DMS79 treated with DMSO at 0.1 percent for 48 hours (cell line): ENCODE measurements around the gene KCNAB1.
"Not testable (repeated sequence)": the region's sequence is repeated elsewhere in the genome, so short reads cannot be mapped to it uniquely, and the experiment has no call there.

Experiments used
- DNase-seq: peaks from one replicate; lab custom pipeline; 2025; lab: John Stamatoyannopoulos, UW

KCNAB1 gene

DNA sequence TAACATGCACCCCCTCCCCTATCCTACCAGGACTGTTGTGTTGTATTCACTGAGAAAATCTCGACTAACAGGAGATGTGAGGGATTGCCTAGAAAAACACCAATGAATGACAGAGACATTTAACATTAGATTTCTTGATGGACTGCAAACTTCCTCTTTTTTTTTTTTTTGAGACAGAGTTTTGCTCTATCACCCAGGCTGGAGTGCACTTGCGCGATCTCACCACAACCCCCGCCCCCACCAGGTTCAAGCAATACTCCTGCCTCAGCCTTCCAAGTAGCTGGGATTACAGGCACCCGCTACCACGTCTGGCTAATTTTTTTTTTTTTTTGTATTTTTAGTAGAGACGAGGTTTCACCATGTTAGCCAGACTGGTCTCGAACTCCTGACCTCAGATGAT, 17.0 kb downstream of the KCNAB1 start:
- DNase-seq = not testable (repeated sequence)

DNA sequence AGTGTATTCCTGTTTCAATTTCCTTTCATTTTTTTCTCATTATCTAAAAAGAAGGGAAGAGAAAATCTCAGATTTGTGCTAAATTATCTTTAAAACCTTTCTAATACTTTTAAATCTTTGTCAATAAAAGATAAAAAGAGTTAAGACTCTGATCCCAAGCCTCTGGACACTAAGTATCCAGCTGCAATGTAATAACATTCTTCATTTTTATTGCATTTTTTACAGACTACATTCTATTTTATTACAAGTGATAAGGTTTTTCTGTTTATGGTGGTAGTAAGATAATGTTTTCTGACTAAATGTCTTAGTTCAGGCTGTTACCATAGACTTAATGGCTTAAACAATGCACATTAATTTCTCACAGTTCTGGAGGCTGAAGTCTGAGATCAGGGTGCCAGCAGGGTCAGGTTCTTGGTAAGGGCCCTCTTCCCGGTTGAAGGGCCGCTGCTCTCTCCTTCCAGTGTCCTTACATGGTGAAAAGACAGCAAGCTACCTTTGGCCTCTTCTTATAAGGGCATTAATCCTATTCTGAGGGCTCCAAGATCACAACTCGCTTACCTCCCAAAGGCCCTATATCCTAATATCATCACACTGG, 19.7 kb downstream of the KCNAB1 start:
- no peak for DNase-seq

DNA sequence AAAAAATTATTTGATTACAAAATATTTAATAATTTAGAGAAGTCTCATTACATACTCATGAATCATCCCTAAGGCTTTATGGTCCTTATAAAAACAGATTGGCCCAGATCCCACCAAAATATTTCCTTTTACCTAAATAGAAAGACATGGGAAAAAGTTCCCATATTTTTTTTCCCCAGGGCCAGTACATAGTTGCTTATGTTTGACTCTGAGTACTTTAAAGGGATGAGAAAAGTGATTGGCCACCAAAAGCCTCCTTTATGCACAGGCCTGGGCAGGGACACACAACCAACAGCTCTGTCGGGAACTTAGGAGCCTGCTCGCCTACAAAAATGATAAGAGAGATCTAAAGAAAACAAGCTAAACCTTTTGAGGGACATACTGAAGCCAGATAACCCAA, 22.3 kb downstream of the KCNAB1 start:
- DNase-seq = no peak

DNA sequence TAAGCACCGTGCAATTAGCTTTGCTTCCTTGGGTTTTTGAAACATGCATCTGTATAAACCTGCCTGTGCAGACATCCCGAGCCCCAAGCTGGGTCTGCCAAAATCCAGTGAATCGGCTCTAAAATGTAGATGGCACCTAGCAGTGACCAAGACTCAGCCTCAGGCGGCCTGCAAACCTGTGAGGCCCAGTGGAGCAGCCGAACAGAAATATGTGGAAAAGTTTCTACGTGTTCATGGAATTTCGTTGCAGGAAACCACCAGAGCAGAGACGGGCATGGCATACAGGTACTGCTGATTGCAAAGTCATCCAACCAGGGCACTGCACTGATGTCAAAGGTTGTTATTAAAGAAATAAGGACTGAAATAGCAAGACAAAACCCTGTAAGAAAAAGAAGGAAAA, 22.8 kb downstream of the KCNAB1 start:
- no peak for DNase-seq

DNA sequence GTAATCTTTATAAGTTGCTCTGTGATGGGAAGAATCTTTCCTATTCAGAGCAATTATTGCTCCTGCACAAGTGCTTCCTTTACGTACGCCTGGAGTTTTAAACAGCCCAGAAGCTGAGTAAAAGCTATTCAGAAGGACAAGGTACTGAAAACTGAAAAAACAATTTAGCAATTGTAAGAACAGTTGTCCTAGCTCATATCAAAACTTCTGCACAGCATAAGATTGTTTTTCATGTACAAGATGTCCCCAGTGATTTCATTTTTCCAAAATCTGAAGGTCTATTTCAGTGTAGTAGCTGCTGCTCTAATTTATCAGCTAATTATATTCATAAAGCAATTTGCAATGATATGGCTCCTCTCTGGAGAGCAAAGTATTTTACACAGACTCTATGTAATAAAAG, 23.7 kb downstream of the KCNAB1 start:
- DNase-seq = no peak

DNA sequence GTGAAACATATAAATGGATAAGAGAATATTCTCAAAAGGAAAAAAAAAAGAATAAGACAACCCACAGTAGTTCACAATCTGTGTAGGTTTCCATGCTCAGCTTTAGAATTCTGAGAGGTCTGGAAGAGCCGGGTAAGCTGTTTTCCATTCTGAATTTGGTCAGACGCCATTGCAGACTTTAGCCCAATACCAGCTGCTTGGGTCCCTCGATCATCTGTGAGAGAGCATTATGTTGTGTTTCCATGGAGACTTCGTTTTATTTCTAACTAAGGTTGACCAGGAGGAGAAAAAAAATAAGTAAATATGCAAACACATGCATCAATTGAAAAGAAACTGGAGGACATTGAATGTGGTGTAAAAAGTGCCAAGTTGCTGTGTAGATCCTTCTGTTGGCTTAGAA, 25.5 kb downstream of the KCNAB1 start:
- DNase-seq = no peak

DNA sequence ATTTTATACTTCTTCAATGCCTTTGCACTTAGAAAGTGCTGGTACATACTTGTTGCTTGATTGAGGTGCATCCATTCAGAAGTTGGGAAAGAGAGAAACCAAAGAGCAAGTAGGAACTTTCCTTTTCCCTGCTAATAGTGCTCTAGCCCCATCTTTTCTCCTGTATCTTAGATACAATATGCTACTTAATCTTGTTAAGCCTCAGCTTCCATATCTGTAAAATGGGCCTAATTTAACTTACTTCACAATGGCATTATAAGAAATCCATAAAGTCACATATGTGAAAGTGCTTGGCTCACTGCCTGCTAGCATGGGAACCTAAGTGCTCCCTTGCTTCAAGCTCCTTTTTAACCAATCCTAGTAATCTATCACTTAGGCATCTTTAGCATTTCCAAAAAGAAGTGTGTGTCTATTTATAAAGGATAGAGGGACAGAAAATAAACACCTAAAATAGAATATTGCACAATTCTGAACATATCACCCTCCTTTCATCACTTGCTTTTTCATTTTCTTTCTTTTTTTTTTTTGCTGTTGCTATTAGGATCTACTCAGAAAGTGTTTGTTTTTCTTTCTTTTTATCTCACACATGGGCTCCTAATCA, 28.1 kb downstream of the KCNAB1 start:
- no peak for DNase-seq

DNA sequence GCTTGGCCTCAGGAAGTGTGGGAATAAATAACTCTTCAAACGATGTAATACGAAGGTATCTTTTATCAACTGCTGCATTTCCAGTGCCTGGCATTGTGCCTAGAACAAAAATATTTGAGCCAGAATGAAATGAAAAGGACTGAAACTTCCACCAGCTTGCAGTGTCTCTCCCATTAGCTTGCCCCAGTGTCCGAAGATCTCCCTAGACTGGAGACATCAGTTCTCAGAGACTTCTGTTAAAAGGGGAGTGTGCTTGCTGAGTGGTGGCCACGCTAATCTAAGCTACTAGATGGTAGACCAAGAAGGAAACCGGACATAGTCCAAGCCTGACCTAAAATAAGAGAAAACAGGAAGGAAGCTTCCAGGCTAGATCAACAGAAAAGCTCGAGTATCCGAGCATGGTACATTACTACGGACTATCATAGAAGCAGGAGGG, 28.6 kb downstream of the KCNAB1 start:
- DNase-seq = no peak

DNA sequence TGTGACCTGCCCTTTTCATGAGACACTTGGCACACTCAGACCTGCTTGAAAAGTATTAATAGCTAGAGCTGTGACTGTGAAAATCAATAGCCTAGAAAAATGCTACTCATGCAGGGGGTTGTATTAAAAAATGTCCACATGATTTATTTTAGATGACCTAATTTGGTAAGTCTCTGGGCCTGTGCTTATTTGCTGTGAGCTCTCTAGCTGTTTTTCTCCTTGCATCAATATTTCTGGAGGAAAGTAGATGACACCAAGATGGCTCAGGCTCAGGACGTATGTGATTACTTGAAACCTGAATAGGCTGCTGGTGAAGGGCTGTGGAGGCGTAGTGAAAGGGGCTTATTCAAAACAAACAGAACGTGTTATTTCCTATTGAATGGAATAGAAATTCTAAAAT, 29.5 kb downstream of the KCNAB1 start:
- no peak for DNase-seq

DNA sequence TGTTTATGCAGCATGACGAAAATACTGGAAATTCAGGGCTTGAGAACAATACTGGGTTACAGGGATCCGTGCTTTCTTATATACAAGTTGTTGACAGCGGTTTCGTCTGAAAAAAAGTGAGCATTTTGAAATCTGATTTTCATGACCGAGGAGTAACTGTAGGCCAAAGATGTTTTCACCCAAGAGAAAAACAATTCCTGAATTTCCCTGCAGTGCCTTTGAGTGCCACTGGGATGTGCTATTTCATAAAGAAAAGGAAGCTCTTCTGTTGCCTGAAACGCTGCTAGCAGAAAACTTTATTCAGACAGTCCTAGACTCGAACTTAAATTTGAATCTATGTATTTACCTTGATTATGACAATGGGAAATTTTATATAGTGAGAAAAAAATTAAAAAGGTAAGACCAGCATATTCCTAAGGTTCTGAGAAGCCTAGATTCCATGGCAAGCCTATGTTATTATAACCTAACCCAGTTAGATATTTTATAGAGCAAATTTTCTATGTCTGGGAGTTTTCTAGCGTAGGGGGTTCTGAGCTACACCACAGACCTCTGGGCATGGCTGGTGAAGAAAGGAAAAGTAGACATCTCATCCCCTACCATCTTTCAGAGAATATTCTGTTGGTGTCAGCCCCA, 30.2 kb downstream of the KCNAB1 start:
- DNase-seq = peak; percentile 66

DNA sequence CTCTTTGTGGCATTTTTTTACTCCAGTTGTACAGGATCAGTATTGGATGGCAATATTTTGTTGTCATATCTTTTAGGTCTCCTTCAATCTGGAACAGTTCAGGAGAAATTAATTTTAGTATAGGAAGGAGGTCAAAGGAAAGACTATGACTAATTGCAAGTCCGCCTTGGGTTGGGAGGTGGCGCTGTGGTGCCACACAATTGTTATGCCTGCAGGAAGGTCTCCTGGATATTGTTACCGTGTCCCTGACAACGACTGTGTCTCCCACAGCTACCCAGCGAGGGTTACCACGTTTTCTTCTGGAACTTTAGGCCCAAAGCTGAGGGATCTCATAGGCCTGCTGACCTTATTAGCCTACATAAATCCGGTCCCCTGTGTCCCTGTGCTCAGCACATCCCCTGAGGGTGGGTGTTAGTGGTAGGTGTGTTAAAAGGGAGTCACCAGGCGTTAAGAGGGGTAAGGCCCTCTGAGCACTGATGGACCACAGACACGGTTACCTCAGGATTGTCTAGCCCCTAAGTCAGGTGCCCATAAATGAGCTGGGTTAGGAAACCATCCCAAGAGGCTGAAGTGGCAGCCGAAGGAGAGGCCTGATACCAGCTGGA, 31.5 kb downstream of the KCNAB1 start:
- DNase-seq = peak; percentile 76

DNA sequence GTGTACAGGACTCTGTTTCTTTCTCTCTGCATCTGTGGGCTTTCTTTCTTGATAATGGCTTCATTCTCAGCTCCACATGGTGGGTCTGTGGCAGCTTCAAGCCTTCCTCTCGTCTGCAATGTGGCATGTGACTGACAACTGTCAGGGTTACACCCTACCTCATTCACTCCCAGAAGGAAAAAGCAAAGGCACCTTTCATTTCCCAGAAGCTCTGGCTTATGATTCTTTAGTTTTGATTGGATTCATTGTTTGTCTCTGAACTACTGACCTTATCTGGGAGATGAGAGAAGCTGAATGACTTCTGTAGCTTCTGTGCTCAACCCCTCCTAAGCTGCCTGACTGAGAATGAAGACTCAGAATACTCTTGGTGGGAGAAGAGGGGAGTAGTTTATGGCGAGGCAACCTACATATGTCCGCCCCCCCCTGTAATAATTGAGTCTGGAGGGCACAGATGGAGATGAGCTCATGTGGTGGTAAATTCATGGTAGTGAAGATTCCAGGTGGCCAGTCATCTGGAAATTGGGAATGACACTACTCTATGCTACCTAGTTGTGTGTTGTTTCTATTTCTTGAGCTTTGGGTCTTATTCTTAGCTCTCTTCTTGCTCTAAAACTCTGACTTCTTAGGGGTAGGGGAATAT, 38.4 kb downstream of the KCNAB1 start:
- DNase-seq = no peak

DNA sequence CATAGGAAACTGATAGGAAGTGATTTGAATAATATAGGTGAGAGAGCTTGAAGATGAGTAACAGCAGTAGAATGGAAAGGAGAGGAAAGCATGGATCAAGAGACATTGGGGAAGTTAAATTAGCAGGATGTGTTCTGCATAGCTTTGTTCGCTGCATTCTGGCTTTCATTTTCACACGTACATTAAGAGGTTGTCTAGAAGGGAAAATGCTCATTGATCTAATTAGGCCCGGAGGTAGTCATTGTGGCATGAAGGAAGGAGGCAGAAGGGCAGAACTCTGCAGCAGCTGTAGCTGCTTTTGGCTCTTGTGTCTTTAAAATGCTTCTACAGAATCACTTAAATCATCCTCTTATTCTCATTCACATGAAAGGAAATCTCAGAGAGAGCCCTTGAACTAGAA, 40.3 kb downstream of the KCNAB1 start:
- peak; percentile 95 for DNase-seq

DNA sequence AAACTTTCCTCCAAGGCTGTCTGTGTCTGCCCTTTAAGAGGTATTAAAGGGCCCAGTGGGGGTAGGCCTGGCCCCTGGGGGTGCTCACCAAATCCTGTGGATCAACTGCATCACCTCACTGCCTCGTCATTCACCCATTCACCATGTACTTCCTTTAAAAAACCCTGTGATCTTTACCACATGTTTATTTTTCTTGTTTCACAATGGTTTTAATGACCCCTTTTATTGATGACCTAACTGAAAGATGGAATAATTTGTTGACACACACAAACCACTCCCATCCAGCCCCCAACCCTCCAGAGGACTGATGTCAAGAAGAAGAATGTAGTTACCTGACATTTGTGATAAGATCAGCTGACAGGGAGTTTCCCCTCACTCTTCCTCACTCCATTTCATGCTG, 40.8 kb downstream of the KCNAB1 start:
- DNase-seq = peak; percentile 95

DNA sequence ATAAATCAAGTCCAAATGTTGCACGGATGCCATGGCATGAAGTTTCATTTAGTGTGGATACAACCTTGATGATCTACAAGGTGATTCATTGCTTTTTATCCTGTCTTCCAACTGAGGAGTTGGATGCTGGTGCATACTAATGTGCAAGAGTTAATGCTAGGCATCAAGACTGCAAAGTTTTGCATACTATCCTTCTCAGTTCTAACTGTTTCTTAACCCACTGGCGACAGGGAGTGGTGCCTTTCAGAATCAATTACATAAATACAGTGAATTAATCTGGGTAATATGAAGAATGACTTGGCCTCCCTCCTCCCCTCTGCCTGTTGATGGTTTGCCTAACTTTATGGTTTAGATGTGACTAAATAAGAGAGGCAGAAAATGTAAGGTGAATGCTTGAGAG, 43.5 kb downstream of the KCNAB1 start:
- DNase-seq = no peak

DNA sequence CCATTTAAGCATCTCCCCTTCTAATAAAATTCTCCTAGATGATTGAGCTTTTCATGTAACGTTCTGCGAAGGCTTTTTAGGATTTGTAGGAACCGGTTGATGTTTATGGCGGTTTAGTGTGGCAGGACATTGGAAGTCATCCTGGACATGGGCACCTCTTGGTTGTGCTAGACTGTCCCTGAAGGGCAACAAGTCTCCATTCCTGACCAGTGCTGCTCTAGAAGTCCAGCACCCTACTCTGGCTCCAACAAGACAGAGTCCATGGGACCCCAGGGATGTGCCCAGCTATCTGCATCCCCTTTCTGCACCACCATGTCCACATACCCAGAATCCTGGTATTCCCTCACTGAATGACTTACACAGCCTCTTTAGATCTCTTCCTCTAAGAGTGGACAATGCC, 46.4 kb downstream of the KCNAB1 start:
- DNase-seq = no peak

DNA sequence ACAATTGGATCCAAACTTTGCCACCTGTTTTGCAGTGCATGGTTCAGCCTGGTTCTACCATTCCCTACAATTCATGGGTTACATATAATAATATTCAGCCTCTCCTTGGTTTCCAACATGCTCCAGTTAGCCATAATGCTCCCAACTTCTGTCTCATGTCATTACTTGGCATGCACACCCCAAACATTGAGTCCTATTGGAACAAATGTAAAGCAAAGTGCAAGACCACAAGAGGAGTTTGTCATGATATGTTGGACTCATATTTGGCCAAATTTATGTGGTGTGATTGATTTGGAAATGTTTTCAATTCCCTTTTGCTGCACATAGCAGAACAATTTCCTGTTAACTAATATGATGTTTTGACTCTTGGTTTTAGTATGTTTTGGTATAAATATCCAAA, 50.2 kb downstream of the KCNAB1 start:
- no peak for DNase-seq

DNA sequence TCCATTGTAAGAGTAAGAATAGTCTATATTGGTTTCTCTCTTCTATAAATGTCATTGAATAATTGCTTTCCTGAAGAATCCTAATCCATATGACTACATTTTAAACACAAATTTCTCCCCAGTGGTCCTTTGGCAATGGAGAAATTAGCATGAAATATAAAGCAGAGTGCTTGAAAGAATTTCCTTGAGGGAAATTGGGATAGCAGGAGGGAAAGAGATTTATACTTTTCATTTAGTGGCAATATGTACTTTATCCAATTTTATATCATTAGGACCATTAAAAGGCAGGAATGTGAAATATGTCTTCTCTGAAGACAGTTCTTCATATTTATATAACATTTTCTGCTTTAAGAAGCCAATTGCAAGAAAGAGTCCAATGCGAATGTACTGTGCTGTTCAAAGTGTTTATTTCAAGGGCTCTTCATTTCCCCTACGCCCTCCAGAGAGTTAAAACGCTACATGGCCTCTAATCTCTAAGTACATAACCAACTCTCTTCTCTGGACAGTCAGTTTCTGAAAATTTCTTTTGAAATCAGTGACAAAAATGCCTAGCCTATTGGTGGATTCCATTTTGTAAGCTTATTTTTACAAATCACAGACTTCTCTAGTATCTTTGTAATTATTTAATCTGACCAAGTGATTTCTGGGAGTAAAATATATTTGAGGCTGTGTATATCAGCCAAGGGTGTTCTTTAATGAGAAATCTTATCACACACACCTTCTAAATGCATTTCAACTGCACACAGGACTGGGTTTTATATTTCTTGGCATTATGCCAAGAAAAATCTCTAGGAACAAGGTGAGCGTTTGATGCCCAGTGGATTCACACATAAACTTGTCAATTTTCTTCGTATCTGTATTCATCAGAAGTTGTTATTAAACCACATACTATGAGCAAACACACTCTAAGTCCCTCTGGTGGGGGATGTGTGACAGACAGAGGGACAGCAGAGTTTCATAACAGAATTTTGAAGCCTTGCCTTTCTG, 51.2 kb downstream of the KCNAB1 start:
- peak; percentile 86 for DNase-seq

DNA sequence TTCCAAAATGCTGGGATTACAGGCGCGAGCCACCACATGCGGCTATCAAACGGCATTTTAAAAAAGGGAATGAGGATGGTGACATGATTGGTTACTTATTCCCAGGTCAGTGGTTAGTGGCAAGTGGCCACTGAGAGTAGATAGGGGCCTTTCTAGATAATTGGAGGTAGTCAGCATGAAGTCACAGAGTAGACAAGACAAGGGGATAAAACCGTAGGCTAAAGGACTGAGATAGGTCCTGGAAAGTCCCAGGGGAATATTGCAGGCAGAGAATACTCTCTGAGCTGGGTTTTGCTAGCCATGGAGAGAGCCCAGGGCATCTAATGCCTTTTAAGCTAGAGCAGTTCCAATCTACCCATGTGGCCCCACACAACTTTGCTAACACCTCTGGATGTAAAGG, 52.2 kb downstream of the KCNAB1 start:
- DNase-seq = no peak

DNA sequence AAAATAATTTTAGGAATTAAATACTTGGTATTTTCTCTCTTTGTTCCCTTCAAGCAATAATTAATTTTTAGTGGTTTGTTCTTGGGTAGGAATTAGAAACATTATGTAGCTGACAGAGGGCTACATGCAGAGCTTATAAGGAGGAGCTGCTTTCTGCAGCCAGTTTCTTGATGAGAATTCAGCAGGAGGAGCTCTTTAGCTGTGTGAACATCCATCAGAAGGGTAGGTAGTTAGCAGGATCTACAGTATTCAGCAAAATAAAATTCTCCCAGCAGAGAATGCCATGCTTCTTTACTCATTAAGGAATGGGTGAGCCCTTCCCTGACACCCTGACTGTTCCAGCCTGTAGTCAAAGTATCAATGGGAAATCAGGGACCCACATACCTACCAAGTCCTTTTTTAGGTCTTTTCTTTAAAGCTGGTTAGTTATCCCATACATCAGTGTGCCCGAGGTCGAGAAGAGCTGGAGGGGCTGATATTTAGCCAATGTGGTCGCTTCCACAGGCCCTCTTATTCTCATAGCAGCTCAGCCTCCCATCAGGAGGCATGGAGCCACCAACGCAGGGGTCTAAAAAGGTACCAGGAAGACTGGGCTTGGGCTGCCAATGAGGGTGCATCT, 54.0 kb downstream of the KCNAB1 start:
- peak; percentile 45 for DNase-seq

DNA sequence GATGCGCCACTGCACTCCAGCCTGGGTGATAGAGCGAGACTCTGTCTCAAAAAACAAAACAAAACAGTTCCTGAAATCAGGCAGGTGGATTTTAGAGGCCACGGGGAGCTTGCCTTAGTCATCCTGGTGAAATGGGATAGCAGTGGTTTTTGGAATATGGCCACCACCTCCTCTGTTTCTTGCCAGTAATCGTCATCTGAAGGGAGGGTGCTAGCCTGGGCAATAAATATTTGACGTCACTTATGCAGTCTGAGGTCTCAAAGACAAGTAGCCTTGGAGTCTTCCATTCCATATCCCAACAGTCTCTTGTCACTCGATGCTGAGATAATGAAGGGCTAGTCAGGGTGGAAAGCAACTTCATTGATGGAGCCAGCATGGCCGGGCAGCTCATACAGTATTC, 55.2 kb downstream of the KCNAB1 start:
- no peak for DNase-seq
